ENCODE measurements around the gene AFMID.

The AFMID gene

GRCh38 chr17:78219396-78220150 is 32.4 kb downstream of the AFMID start:
- no peak overlapping the region for H3K4me3 ChIP-seq (replicated peaks; ENCODE audit: insufficient read depth, low read length)
- DNase-seq (ENCODE audit: low read depth in 1 of 2, low spot score in 1 of 2), result no peak
- no peak overlapping the region for H3K27ac ChIP-seq (replicated peaks)
- TF ChIP-seq GABPA (IDR thresholded peaks at IDR 0.05; ENCODE audit: low read depth), result no peak
- TF ChIP-seq POLR2AphosphoS5 (IDR thresholded peaks at IDR 0.05; ENCODE audit: low read depth), result no peak
- no peak for TF ChIP-seq CTCF (IDR thresholded peaks at IDR 0.05; ENCODE audit: insufficient read depth, low read length)
- TF ChIP-seq REST (IDR thresholded peaks at IDR 0.05; ENCODE audit: insufficient replicate concordance, low read depth), result no peak
- TF ChIP-seq SPI1 (IDR thresholded peaks at IDR 0.05; ENCODE audit: borderline replicate concordance, low read depth), result no peak
- no peaks in the 10 kb centered on the region for H3K27me3 ChIP-seq (ENCODE audit: insufficient read depth, poor library complexity, severe bottlenecking)

- TF ChIP-seq SPI1 (IDR thresholded peaks at IDR 0.05; ENCODE audit: borderline replicate concordance, low read depth), result no peak
- TF ChIP-seq CTCF (IDR thresholded peaks at IDR 0.05; ENCODE audit: insufficient read depth, low read length), result no peak
- no peak for TF ChIP-seq REST (IDR thresholded peaks at IDR 0.05; ENCODE audit: insufficient replicate concordance, low read depth)
- no peak for TF ChIP-seq POLR2AphosphoS5 (IDR thresholded peaks at IDR 0.05; ENCODE audit: low read depth)
- TF ChIP-seq GABPA (IDR thresholded peaks at IDR 0.05; ENCODE audit: low read depth), result no peak
- H3K4me3 ChIP-seq (replicated peaks; ENCODE audit: insufficient read depth, low read length), result no peak overlapping the region
- H3K27ac ChIP-seq (replicated peaks), result no peak overlapping the region
- DNase-seq (ENCODE audit: low read depth in 1 of 2, low spot score in 1 of 2), result no peak
- peaks cover 10% of the 10 kb centered on the region for H3K27me3 ChIP-seq (ENCODE audit: insufficient read depth, poor library complexity, severe bottlenecking)
These were observed 35.9 kb downstream of the AFMID start for GRCh38 chr17:78223061-78223460.

- DNase-seq (ENCODE audit: low read depth in 1 of 2, low spot score in 1 of 2), result no peak
- Histone ChIP-seq H3K4me3 (replicated peaks; ENCODE audit: insufficient read depth, low read length) (no peak overlapping the region), H3K27ac (replicated peaks) (no peak overlapping the region), H3K27me3 (ENCODE audit: insufficient read depth, poor library complexity, severe bottlenecking) (peaks cover 10% of the 10 kb centered on the region)
- no peak for TF ChIP-seq POLR2AphosphoS5 (IDR thresholded peaks at IDR 0.05; ENCODE audit: low read depth)
- no peak for TF ChIP-seq REST (IDR thresholded peaks at IDR 0.05; ENCODE audit: insufficient replicate concordance, low read depth)
- no peak for TF ChIP-seq SPI1 (IDR thresholded peaks at IDR 0.05; ENCODE audit: borderline replicate concordance, low read depth)
- TF ChIP-seq CTCF (IDR thresholded peaks at IDR 0.05; ENCODE audit: insufficient read depth, low read length), result no peak
- TF ChIP-seq GABPA (IDR thresholded peaks at IDR 0.05; ENCODE audit: low read depth), result no peak
These were observed 36.6 kb downstream of the AFMID start for GRCh38 chr17:78223765-78224164.
